ENCODE data around the gene VPS33B. TPM values are rescaled to one million over a fixed set of nuclear protein-coding genes. Genes with fewer than 3 reads are reported as not detected.
A peak's percentile ranks its signal among the peaks of the same experiment; 100 is the strongest.

Gene VPS33B
- total RNA-seq, 4 donors from 2014 or later: 7.4 to 13.9 (median 12.4) TPM

DNA sequence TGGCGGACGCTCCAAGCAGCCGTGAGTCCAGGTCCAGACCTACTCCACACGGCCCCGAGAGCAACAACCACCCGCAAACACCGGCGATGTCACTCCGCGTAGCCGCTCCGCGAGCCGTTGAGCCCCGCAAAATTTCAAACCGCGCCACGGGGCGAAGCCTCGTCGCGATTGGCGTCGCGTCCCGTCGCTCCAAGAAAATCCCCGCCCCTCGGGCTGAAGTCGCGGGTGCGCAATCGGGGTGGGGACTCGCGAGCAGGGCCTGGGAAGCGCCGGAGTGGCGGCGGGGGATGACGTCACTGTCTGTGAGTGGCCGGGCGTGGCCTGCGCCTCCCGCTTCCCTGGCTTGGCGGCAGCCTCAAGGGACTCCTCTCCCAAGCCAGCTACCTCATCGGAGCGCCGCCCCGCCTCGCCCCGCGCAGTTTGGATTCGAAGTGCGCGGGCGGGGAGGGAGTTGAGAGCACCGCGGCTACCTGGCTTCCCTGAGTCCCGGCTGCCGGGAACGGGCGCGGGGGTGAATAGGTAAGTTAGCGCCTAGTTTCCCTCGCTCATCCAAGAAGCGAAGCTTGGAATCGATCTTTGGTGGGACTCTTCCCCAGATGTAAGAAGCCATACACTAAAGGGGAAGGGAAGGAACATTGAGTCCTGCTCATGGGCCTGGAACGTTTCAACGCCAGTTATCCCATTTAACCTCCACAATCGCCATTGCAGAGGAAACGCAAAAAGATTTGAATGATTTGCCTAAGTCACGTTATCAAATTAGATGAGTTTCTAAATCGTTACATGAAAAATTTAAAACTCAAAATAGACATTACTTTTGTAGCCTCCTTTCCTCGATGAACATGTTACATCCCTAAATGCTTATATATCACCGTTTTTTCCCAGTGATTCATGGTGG, 27.7 kb downstream of the VPS33B start, which contains the start of gene PRC1:
Gene PRC1 (minus strand): TSS at position 119 of the 895 bp plus-strand sequence. CDS start 118 bp downstream, at position 1.
- Histone ChIP-seq H3K27ac (peak within 1 kb of the TSS; percentile 64 to 85 (median 73)), H3K4me3 (replicated peaks in 1 of 3) (peak within 1 kb of the TSS; percentile 21 to 82 (median 60)), H3K27me3 (no peaks in the 10 kb centered on the region), H3K4me1 (peaks cover 0 to 6% of the 10 kb centered on the region in 2 donors), H3K36me3 (peaks cover 0 to 10% of the 10 kb centered on the region in 2 donors), H3K9me3 (no peaks in the 10 kb centered on the region)
- peak; percentile 97 to 98 for DNase-seq
- WGBS, 2 donors: 1 to 2% methylated on average over 18 to 49 of the region's 75 CpGs
- TF ChIP-seq POLR2A (IDR thresholded peaks at IDR 0.05): peak in 1 of 2 donors; percentile 68
- TF ChIP-seq, protein P1, sequence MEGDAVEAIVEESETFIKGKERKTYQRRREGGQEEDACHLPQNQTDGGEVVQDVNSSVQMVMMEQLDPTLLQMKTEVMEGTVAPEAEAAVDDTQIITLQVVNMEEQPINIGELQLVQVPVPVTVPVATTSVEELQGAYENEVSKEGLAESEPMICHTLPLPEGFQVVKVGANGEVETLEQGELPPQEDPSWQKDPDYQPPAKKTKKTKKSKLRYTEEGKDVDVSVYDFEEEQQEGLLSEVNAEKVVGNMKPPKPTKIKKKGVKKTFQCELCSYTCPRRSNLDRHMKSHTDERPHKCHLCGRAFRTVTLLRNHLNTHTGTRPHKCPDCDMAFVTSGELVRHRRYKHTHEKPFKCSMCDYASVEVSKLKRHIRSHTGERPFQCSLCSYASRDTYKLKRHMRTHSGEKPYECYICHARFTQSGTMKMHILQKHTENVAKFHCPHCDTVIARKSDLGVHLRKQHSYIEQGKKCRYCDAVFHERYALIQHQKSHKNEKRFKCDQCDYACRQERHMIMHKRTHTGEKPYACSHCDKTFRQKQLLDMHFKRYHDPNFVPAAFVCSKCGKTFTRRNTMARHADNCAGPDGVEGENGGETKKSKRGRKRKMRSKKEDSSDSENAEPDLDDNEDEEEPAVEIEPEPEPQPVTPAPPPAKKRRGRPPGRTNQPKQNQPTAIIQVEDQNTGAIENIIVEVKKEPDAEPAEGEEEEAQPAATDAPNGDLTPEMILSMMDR (IDR thresholded peaks at IDR 0.05): peak in 1 of 6 experiments; percentile 8
- intact Hi-C loops (cut with DNase I): loop anchor here (2.0 kb wide), 1 partner anchor 40 kb away; the partner anchor contains the start of gene RCCD1

DNA sequence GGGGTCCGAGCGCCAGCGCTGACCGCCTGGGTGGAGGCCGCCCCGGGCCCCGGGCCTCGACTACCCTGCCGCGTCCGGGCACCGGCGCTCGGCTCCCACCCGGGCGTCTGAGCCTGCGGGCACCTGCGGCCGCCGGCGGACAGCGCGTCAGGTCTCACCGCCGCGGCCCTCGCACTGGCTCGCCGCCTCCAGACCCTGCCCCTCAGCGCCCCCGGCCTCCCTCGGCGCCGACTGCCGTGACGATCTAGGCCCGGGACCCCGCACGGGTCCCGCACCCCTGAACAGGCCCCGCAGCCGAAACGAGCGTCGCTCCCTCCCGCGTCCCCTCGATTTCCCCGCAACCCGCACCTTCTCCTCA, 28.4 kb downstream of the VPS33B start:
- Histone ChIP-seq H3K27ac (peak overlapping the region; percentile 64 to 85 (median 73)), H3K9me3 (no peaks in the 10 kb centered on the region), H3K4me1 (peaks cover 0 to 6% of the 10 kb centered on the region in 2 donors), H3K36me3 (peaks cover 0 to 4% of the 10 kb centered on the region in 2 donors), H3K27me3 (no peaks in the 10 kb centered on the region), H3K4me3 (replicated peaks in 1 of 3) (peak overlapping the region; percentile 21 to 82 (median 60))
- WGBS, 2 donors: 1% methylated on average over 41 to 48 of the region's 50 CpGs
- intact Hi-C loops (cut with DNase I): loop anchor here (2.0 kb wide), 1 partner anchor 39 kb away; the partner anchor contains the start of gene RCCD1
- TF ChIP-seq, protein P1 (IDR thresholded peaks at IDR 0.05): no peak
- TF ChIP-seq POLR2A (IDR thresholded peaks at IDR 0.05): peak in 1 of 2 donors; percentile 12
- DNase-seq: peak; percentile 11 to 21

DNA sequence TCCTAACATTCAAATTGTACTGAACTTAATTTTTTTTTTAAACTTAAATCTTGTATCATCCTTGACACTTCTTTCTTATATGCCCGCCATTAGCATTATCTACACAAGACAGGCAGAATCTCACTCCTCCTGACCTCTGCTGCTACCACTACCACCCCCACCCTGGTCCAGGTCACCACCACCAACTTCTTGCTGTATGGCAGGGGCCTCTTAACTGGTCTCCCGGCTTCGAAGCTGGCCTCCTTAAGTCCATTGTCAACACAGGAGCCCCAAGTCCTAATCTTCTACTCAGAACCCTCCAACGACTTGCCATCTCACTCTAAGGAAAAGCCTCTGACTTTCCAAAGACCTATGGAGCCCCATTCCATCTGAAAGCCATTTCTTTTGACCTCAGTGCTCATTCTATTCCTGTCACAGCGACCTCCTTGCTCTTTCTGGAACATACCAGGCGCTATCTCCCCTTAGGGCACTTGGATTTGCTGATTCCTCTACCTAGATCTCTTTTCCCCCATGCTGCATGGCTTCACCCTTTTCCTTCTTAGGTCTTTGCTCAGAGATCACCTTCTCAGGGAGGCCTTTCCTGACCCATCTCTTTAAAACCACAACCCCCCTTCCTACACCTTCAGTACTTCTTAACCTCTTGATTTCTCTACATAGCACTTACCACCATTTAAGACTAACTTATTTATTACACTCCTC, 30.7 kb downstream of the VPS33B start:
- Histone ChIP-seq H3K27me3 (no peaks in the 10 kb centered on the region), H3K27ac (no peak overlapping the region), H3K4me1 (peaks cover 0 to 6% of the 10 kb centered on the region in 2 donors), H3K4me3 (replicated peaks in 1 of 3) (no peak overlapping the region), H3K9me3 (no peaks in the 10 kb centered on the region), H3K36me3 (no peaks in the 10 kb centered on the region)
- no peak for DNase-seq
- no peak for TF ChIP-seq POLR2A (IDR thresholded peaks at IDR 0.05)
- TF ChIP-seq, protein P1 (IDR thresholded peaks at IDR 0.05): no peak
- intact Hi-C loops (cut with DNase I): no loop called here
- WGBS, 2 donors: 85 to 86% methylated on average over 6 of the region's 6 CpGs

DNA sequence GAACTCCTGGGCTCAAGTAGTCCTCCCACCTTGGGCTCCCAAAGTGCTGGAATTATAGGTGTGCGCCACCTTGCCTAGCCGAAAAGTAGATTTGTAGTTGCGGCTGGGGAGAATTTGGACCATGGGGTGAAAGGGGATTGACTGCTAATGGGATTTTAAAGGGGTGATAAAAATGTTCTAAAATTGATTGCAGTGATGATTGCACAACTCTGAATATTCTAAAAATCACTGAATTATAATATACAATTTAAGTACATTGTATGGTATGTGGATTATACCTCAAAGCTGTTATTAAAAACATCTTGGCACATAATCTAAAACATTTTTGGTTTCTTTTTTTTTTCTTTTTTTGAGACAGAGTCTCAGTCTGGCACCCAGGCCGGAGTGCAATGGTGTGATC, 31.9 kb downstream of the VPS33B start:
- Histone ChIP-seq H3K36me3 (no peaks in the 10 kb centered on the region), H3K4me3 (replicated peaks in 1 of 3) (no peak overlapping the region), H3K9me3 (no peaks in the 10 kb centered on the region), H3K4me1 (peaks cover 0 to 6% of the 10 kb centered on the region in 2 donors), H3K27me3 (no peaks in the 10 kb centered on the region), H3K27ac (no peak overlapping the region)
- 97 to 98% methylated on average over 4 of the region's 4 CpGs for WGBS, 2 donors
- intact Hi-C loops (cut with DNase I): no loop called here
- DNase-seq: no peak
- TF ChIP-seq, protein P1 (IDR thresholded peaks at IDR 0.05): no peak
- TF ChIP-seq POLR2A (IDR thresholded peaks at IDR 0.05): no peak

Measured in thyroid gland (tissue), 4 donors.